Eye (tissue), 1 donor: Measurements from ENCODE around the gene MMADHC.

ENCODE experiments used
- DNase-seq: peaks from one replicate; pipeline ENCODE4 v3.0.0-alpha.2; 2015

MMADHC gene

GRCh38 chr2:149544692-149545091, 42.9 kb downstream of the MMADHC start:
- DNase-seq: no peak

GRCh38 chr2:149543845-149544244, 43.7 kb downstream of the MMADHC start:
- DNase-seq: no peak

- DNase-seq: no peak
These were observed 47.4 kb downstream of the MMADHC start for GRCh38 chr2:149540138-149540537.

GRCh38 chr2:149538138-149538833, 49.3 kb downstream of the MMADHC start:
- no peak for DNase-seq

GRCh38 chr2:149537092-149537726, 50.4 kb downstream of the MMADHC start:
- DNase-seq: no peak

GRCh38 chr2:149536649-149537048, 50.9 kb downstream of the MMADHC start:
- no peak for DNase-seq

GRCh38 chr2:149534674-149535073, 52.9 kb downstream of the MMADHC start:
- DNase-seq: no peak

GRCh38 chr2:149528983-149529382, 58.6 kb downstream of the MMADHC start:
- no peak for DNase-seq

- peak; percentile 24 for DNase-seq
These were observed 59.4 kb downstream of the MMADHC start for GRCh38 chr2:149527998-149528755.

GRCh38 chr2:149526689-149527088, 60.9 kb downstream of the MMADHC start:
- DNase-seq: no peak

GRCh38 chr2:149525323-149525722, 62.3 kb downstream of the MMADHC start:
- DNase-seq: no peak
